Measurements from ENCODE around the gene ZNF846. TPM values are rescaled to one million over a fixed set of nuclear protein-coding genes. Genes with fewer than 3 reads are reported as not detected.
"Not testable (repeated sequence)": the region's sequence is repeated elsewhere in the genome, so short reads cannot be mapped to it uniquely, and the experiment has no call there.

The ZNF846 gene
- total RNA-seq, 2 donors from 2014 or later = 7.7 to 10.5 TPM

- peak overlapping the region; percentile 88 to 89 for H3K4me3 Mint-ChIP-seq
- DNase-seq (peak; percentile 92 to 97), ATAC-seq (replicated peaks in 1 of 2) (peak; percentile 72 to 74)
- no peaks in the 10 kb centered on the region for H3K27me3 Mint-ChIP-seq (ENCODE audit: low read depth)
- H3K36me3 Mint-ChIP-seq (ENCODE audit: insufficient read depth in 2 of 2) = peaks cover 3 to 5% of the 10 kb centered on the region in 2 donors
- H3K4me1 Mint-ChIP-seq (ENCODE audit: low read depth) = peaks cover 32% of the 10 kb centered on the region
- peak overlapping the region; percentile 96 for H3K27ac Mint-ChIP-seq
- H3K9me3 Mint-ChIP-seq = peaks cover 0 to 2% of the 10 kb centered on the region in 2 donors
Measured at GRCh38 chr19:9791552-9792205, 23.1 kb upstream of the ZNF846 start.

GRCh38 chr19:9791073-9791367 lies 22.5 kb upstream of the ZNF846 start:
- H3K27me3 Mint-ChIP-seq (ENCODE audit: low read depth); H3K36me3 Mint-ChIP-seq (ENCODE audit: insufficient read depth in 2 of 2); H3K27ac Mint-ChIP-seq; DNase-seq; H3K9me3 Mint-ChIP-seq; ATAC-seq (replicated peaks in 1 of 2): not testable (repeated sequence)
- Mint-ChIP-seq H3K4me3 (peak overlapping the region; percentile 88 to 89), H3K4me1 (ENCODE audit: low read depth) (peaks cover 33% of the 10 kb centered on the region)

- not testable (repeated sequence) for H3K27ac Mint-ChIP-seq
- H3K4me1 Mint-ChIP-seq (ENCODE audit: low read depth) = peaks cover 42% of the 10 kb centered on the region
Measured at GRCh38 chr19:9789579-9789978, 21.0 kb upstream of the ZNF846 start.

GRCh38 chr19:9789066-9789465 lies 20.5 kb upstream of the ZNF846 start:
- Mint-ChIP-seq H3K4me3 (no peak overlapping the region), H3K27ac (no peak overlapping the region), H3K36me3 (ENCODE audit: insufficient read depth in 2 of 2) (peaks cover 3 to 5% of the 10 kb centered on the region in 2 donors), H3K27me3 (ENCODE audit: low read depth) (no peaks in the 10 kb centered on the region), H3K9me3 (peaks cover 0 to 2% of the 10 kb centered on the region in 2 donors), H3K4me1 (ENCODE audit: low read depth) (peaks cover 47% of the 10 kb centered on the region)
- DNase-seq (no peak), ATAC-seq (replicated peaks in 1 of 2) (no peak)

More at GRCh38 chr19:9789579-9789978, 21.0 kb upstream of the ZNF846 start:
- not testable (repeated sequence) for H3K27me3 Mint-ChIP-seq (ENCODE audit: low read depth); DNase-seq; H3K9me3 Mint-ChIP-seq; H3K4me3 Mint-ChIP-seq; H3K36me3 Mint-ChIP-seq (ENCODE audit: insufficient read depth in 2 of 2); ATAC-seq (replicated peaks in 1 of 2)

GRCh38 chr19:9788604-9789003 lies 20.1 kb upstream of the ZNF846 start:
- not testable (repeated sequence) for DNase-seq; H3K27me3 Mint-ChIP-seq (ENCODE audit: low read depth); H3K36me3 Mint-ChIP-seq (ENCODE audit: insufficient read depth in 2 of 2); ATAC-seq (replicated peaks in 1 of 2); H3K9me3 Mint-ChIP-seq; H3K27ac Mint-ChIP-seq; H3K4me3 Mint-ChIP-seq
- peaks cover 50% of the 10 kb centered on the region for H3K4me1 Mint-ChIP-seq (ENCODE audit: low read depth)

GRCh38 chr19:9786819-9787218 lies 18.3 kb upstream of the ZNF846 start:
- Mint-ChIP-seq H3K27ac (no peak overlapping the region), H3K36me3 (ENCODE audit: insufficient read depth in 2 of 2) (no peaks in the 10 kb centered on the region), H3K4me1 (ENCODE audit: low read depth) (peaks cover 40% of the 10 kb centered on the region), H3K27me3 (ENCODE audit: low read depth) (no peaks in the 10 kb centered on the region), H3K9me3 (no peaks in the 10 kb centered on the region), H3K4me3 (peak overlapping the region; percentile 70 to 78)
- ATAC-seq (replicated peaks in 1 of 2) (no peak), DNase-seq (no peak)

GRCh38 chr19:9786342-9786741 lies 17.8 kb upstream of the ZNF846 start:
- Mint-ChIP-seq H3K4me3 (peak overlapping the region; percentile 83 to 95), H3K4me1 (ENCODE audit: low read depth) (peaks cover 36% of the 10 kb centered on the region), H3K36me3 (ENCODE audit: insufficient read depth in 2 of 2) (no peaks in the 10 kb centered on the region), H3K27me3 (ENCODE audit: low read depth) (no peaks in the 10 kb centered on the region), H3K9me3 (no peaks in the 10 kb centered on the region), H3K27ac (no peak overlapping the region)
- DNase-seq (no peak), ATAC-seq (replicated peaks in 1 of 2) (no peak)

- Mint-ChIP-seq H3K9me3 (no peaks in the 10 kb centered on the region), H3K36me3 (ENCODE audit: insufficient read depth in 2 of 2) (no peaks in the 10 kb centered on the region), H3K27me3 (ENCODE audit: low read depth) (no peaks in the 10 kb centered on the region), H3K4me3 (peak overlapping the region; percentile 83 to 95), H3K27ac (peak overlapping the region; percentile 73), H3K4me1 (ENCODE audit: low read depth) (peaks cover 32% of the 10 kb centered on the region)
- ATAC-seq (replicated peaks in 1 of 2) (peak; percentile 82 to 86), DNase-seq (peak; percentile 98 to 100)
Measured at GRCh38 chr19:9785367-9786331, 17.1 kb upstream of the ZNF846 start.

- H3K27ac Mint-ChIP-seq = not testable (repeated sequence)
- peaks cover 24% of the 10 kb centered on the region for H3K4me1 Mint-ChIP-seq (ENCODE audit: low read depth)
Measured at GRCh38 chr19:9784163-9784496, 15.6 kb upstream of the ZNF846 start.

GRCh38 chr19:9782338-9782737 lies 13.8 kb upstream of the ZNF846 start:
- DNase-seq = no peak
- Mint-ChIP-seq H3K36me3 (ENCODE audit: insufficient read depth in 2 of 2) (peaks cover 3% of the 10 kb centered on the region in 2 donors), H3K27ac (no peak overlapping the region), H3K4me3 (no peak overlapping the region), H3K27me3 (ENCODE audit: low read depth) (no peaks in the 10 kb centered on the region), H3K4me1 (ENCODE audit: low read depth) (peaks cover 24% of the 10 kb centered on the region), H3K9me3 (peaks cover 1 to 2% of the 10 kb centered on the region in 2 donors)
- no peak for ATAC-seq (replicated peaks in 1 of 2)

More at GRCh38 chr19:9784163-9784496, 15.6 kb upstream of the ZNF846 start:
- not testable (repeated sequence) for H3K9me3 Mint-ChIP-seq; H3K27me3 Mint-ChIP-seq (ENCODE audit: low read depth); H3K36me3 Mint-ChIP-seq (ENCODE audit: insufficient read depth in 2 of 2); DNase-seq; ATAC-seq (replicated peaks in 1 of 2)
- H3K4me3 Mint-ChIP-seq = peak overlapping the region; percentile 83 to 95

- ATAC-seq (replicated peaks in 1 of 2) = no peak
- no peaks in the 10 kb centered on the region for H3K4me1 Mint-ChIP-seq (ENCODE audit: low read depth)
- peaks cover 34 to 43% of the 10 kb centered on the region in 2 donors for H3K36me3 Mint-ChIP-seq (ENCODE audit: insufficient read depth in 2 of 2)
- no peak overlapping the region for H3K27ac Mint-ChIP-seq
- no peaks in the 10 kb centered on the region for H3K27me3 Mint-ChIP-seq (ENCODE audit: low read depth)
- no peak for DNase-seq
- H3K4me3 Mint-ChIP-seq = no peak overlapping the region
- H3K9me3 Mint-ChIP-seq = peaks cover 10 to 21% of the 10 kb centered on the region in 2 donors
Measured at GRCh38 chr19:9757544-9758501, 10.7 kb downstream of the ZNF846 start.

- Mint-ChIP-seq H3K9me3 (peaks cover 12 to 24% of the 10 kb centered on the region in 2 donors), H3K27me3 (ENCODE audit: low read depth) (no peaks in the 10 kb centered on the region), H3K36me3 (ENCODE audit: insufficient read depth in 2 of 2) (peaks cover 22 to 23% of the 10 kb centered on the region in 2 donors), H3K4me1 (ENCODE audit: low read depth) (no peaks in the 10 kb centered on the region), H3K4me3 (no peak overlapping the region), H3K27ac (no peak overlapping the region)
- ATAC-seq (replicated peaks in 1 of 2) (no peak), DNase-seq (no peak)
Measured at GRCh38 chr19:9752701-9753443, 15.7 kb downstream of the ZNF846 start.

Measured in activated T-cell treated with anti-CD3 and anti-CD28 coated beads, Interleukin-2, amount 50 U/mL, for 72 hours (primary cell).